K562 (cell line): ENCODE results near the gene SMG9. TPM values are rescaled to one million over a fixed set of nuclear protein-coding genes. Genes with fewer than 3 reads are reported as not detected.

Experiments used
- ATAC-seq: fragments of 200-7000 bp; cut with Tn5 transposase; 3 replicates; pipeline ENCODE4 v1.9.1; 2020; ENCODE audit warnings: moderate library complexity
- BruUV-seq: library from RNA; stranded (reverse); fragments of 400-500 nt; replicated peaks from 2 replicates; lab custom pipeline; 2021; lab: Mats Ljungman, UMichigan
- CTCF ChIA-PET: fragments of 300-600 bp; formaldehyde crosslinking; extraction: SDS; loops from one replicate; lab custom pipeline; 2021; ENCODE audit warnings: low intra/inter-chr PET ratio; lab: Yijun Ruan, JAX
- POLR2A ChIA-PET: fragments of 300-600, 350-650 bp; sonication (Branson Sonifier 250); formaldehyde crosslinking; extraction: SDS; loops from one replicate; lab custom pipeline; 2021; ENCODE audit warnings: antibody characterized with exemption, inconsistent platforms; lab: Yijun Ruan, JAX
- DNase-seq, 4 experiments: peaks; one replicate each; pipeline versions ENCODE4 v3.0.0 to v3.0.0-alpha.2; 2011 to 2018; ENCODE audit warnings: low spot score in 3 of 4, mixed read lengths in 3 of 4; ENCODE audit errors: extremely low read depth in 1 of 4
- FAIRE-seq: peaks from 2 replicates; lab custom pipeline; 2011; peaks lifted over from hg19 to GRCh38; lab: Jason Lieb, UNC
- H2AFZ ChIP-seq: 2 replicates; pipeline ENCODE4 v1.6.0; 2011; ENCODE audit warnings: low read depth, low read length, control low read depth, inconsistent platforms
- H3K27ac ChIP-seq: fragments of 200-600 bp; 3 replicates; pipeline ENCODE4 v1.8.0; 2011; ENCODE audit warnings: low read depth, mild to moderate bottlenecking, control low read depth, inconsistent platforms, low read length, moderate library complexity, mixed read lengths; ENCODE audit errors: extremely low read depth
- H3K27me3 ChIP-seq, 2 experiments: fragments of 300-600 bp in 1 of 2; 2 replicates in 1 of 2; 3 replicates in 1 of 2; pipeline versions ENCODE4 v1.6.0 to v1.8.0; 2011; ENCODE audit warnings: inconsistent platforms in 2 of 2, low read length in 2 of 2, mild to moderate bottlenecking in 1 of 2, mixed read lengths in 1 of 2, moderate library complexity in 1 of 2; ENCODE audit not compliant: control insufficient read depth in 2 of 2, insufficient read depth in 2 of 2
- H3K36me3 ChIP-seq: fragments of 300-600 bp; 3 replicates; pipeline ENCODE4 v1.8.0; 2011; ENCODE audit warnings: mild to moderate bottlenecking, low read length, inconsistent platforms; ENCODE audit not compliant: control insufficient read depth, insufficient read depth
- H3K4me1 ChIP-seq, 2 experiments: fragments of 200-600 bp in 1 of 2; replicated peaks in 1 of 2; 2 replicates in 1 of 2; 3 replicates in 1 of 2; pipeline versions ENCODE4 v1.5.1 to v1.8.0; 2011; ENCODE audit warnings: inconsistent platforms in 2 of 2, low read length in 2 of 2, mild to moderate bottlenecking in 1 of 2, mixed read lengths in 1 of 2, moderate library complexity in 1 of 2; ENCODE audit not compliant: control insufficient read depth in 2 of 2, insufficient read depth in 2 of 2
- H3K4me2 ChIP-seq: 2 replicates; pipeline ENCODE4 v1.6.1; 2011; ENCODE audit warnings: low read length, control low read depth, inconsistent platforms, mixed read lengths; ENCODE audit not compliant: insufficient read depth
- H3K4me3 ChIP-seq: fragments of 200-600 bp; sonication (generic), shearing (Covaris generic); 2 replicates; pipeline ENCODE4 v1.5.1; 2016; ENCODE audit warnings: control low read depth, inconsistent platforms
- H3K79me2 ChIP-seq: fragments of 200-600 bp; 3 replicates; pipeline ENCODE4 v1.8.0; 2011; ENCODE audit warnings: low read length, inconsistent platforms; ENCODE audit not compliant: control insufficient read depth, insufficient read depth
- H3K9ac ChIP-seq, 2 experiments: 2 replicates each; pipeline versions ENCODE4 v1.6.0 to v1.6.1; 2011; ENCODE audit warnings: low read depth in 2 of 2, low read length in 2 of 2, control low read depth in 1 of 2, inconsistent platforms in 1 of 2, mild to moderate bottlenecking in 1 of 2, mixed read lengths in 1 of 2; ENCODE audit not compliant: insufficient read depth in 1 of 2
- H3K9me1 ChIP-seq: one replicate; pipeline ENCODE4 v1.6.0; 2011; ENCODE audit warnings: inconsistent platforms, mild to moderate bottlenecking, low read length, moderate library complexity; ENCODE audit not compliant: control insufficient read depth, insufficient read depth
- H3K9me3 ChIP-seq: replicated peaks from 2 replicates; pipeline ENCODE4 v1.5.1; 2011; ENCODE audit warnings: low read depth, low read length, inconsistent platforms; ENCODE audit not compliant: control insufficient read depth, insufficient read depth
- H4K20me1 ChIP-seq: replicated peaks from 2 replicates; pipeline ENCODE4 v1.6.1; 2011; ENCODE audit warnings: low read length, inconsistent platforms, mixed read lengths; ENCODE audit not compliant: control insufficient read depth, insufficient read depth
- ATF3 ChIP-seq, 2 experiments: fragments of 450-650 bp in 1 of 2; sonication (generic) in 1 of 2; formaldehyde crosslinking in 1 of 2; IDR thresholded peaks in 1 of 2; conservative IDR thresholded peaks in 1 of 2; 2 replicates each; pipeline versions ENCODE4 v1.6.1 to v1.8.1; 2016 to 2023; ENCODE audit warnings: mild to moderate bottlenecking in 2 of 2, moderate library complexity in 2 of 2, inconsistent platforms in 1 of 2, missing genetic modification reagents in 1 of 2
- C11orf30 ChIP-seq: fragments of 450-650 bp; IDR thresholded peaks from 2 replicates; pipeline ENCODE4 v1.6.1; 2016; ENCODE audit warnings: low read depth, mild to moderate bottlenecking
- CEBPG ChIP-seq, 3 experiments: fragments of 200-800 bp in 1 of 3; sonication (Bioruptor generic) in 1 of 3; sonication (generic) in 1 of 3; formaldehyde crosslinking in 1 of 3; IDR thresholded peaks in 2 of 3; conservative IDR thresholded peaks in 1 of 3; 2 replicates each; pipeline versions ENCODE4 v1.6.1 to v1.8.0; 2016 to 2022; ENCODE audit warnings: missing compliant biosample characterization in 2 of 3, missing genetic modification characterization in 2 of 3, mild to moderate bottlenecking in 1 of 3, missing genetic modification reagents in 1 of 3
- ESRRA ChIP-seq: fragments of 450-650 bp; IDR thresholded peaks from 2 replicates; pipeline ENCODE4 v1.6.1; 2014; ENCODE audit warnings: low read depth, mild to moderate bottlenecking, moderate library complexity, borderline replicate concordance
- HMBOX1 ChIP-seq: sonication (generic); IDR thresholded peaks from 2 replicates; pipeline ENCODE4 v1.6.1; 2016
- NFE2L1 ChIP-seq: fragments of 450-650 bp; IDR thresholded peaks from 2 replicates; pipeline ENCODE4 v1.6.1; 2016; ENCODE audit warnings: missing genetic modification characterization, low read depth, mild to moderate bottlenecking, missing compliant biosample characterization, moderate library complexity, borderline replicate concordance
- THRB ChIP-seq: fragments of 450-650 bp; formaldehyde crosslinking; conservative IDR thresholded peaks from 2 replicates; pipeline ENCODE4 v1.4.0; 2022; ENCODE audit warnings: mild to moderate bottlenecking, missing genetic modification characterization
- ZC3H4 ChIP-seq: sonication (generic); formaldehyde crosslinking; IDR thresholded peaks from 2 replicates; pipeline ENCODE4 v1.9.0; 2021; ENCODE audit warnings: missing genetic modification reagents, borderline replicate concordance
- ZNF121 ChIP-seq: sonication (generic); formaldehyde crosslinking; conservative IDR thresholded peaks from 2 replicates; pipeline ENCODE4 v1.8.0; 2022; ENCODE audit warnings: missing genetic modification reagents
- ZNF263 ChIP-seq: sonication (generic); formaldehyde crosslinking; IDR thresholded peaks from 2 replicates; pipeline ENCODE4 v1.8.0; 2022; ENCODE audit warnings: mild to moderate bottlenecking, missing genetic modification reagents, borderline replicate concordance
- WGBS: fragments of 100-300 bp; shearing (Covaris generic); methylation state at CpG from one replicate; pipeline ENCODE4 v1.1.6; 2016; ENCODE audit warnings: low coverage, mixed read lengths; ENCODE audit not compliant: insufficient coverage; ENCODE audit errors: missing lambda C conversion rate; 5-methylcytosine and 5-hydroxymethylcytosine counted together
- in situ Hi-C: fragments of 300-500 bp; cut with MboI; formaldehyde crosslinking; loops from 4 replicates; pipeline ENCODE4 v1.15.0; 2018; ENCODE audit warnings: inconsistent platforms, mixed read lengths
- intact Hi-C: fragments of 100-400 bp; cut with micrococcal nuclease; formaldehyde crosslinking; loops from 2 replicates; pipeline ENCODE4 v1.14.2; 2022
- polyA plus RNA-seq, 8 experiments: library from polyadenylated mRNA; depleted of rRNA in 4 of 8; stranded (reverse) in 5 of 8; unstranded in 3 of 8; fragments of >200 nt; fragmentation: Nextera tagmentation in 2 of 8; fragmentation: Illumina TruSeq in 1 of 8; extraction: Ambion mirVana in 2 of 8; extraction: Trizol in 1 of 8; gene quantifications; 2 replicates each; pipeline versions ENCODE4 v1.2.1 to v1.2.3, GENCODE V29; 2011 to 2014; ENCODE audit warnings: inconsistent platforms in 1 of 8, missing spikeins in 1 of 8
- total RNA-seq, 7 experiments: library from RNA; depleted of rRNA in 6 of 7; stranded (reverse); fragments of >200 nt in 6 of 7; fragmentation: Illumina TruSeq in 2 of 7; extraction: Trizol in 2 of 7; gene quantifications; 2 replicates each; pipeline versions ENCODE4 v1.2.1 to v1.2.3, GENCODE V29; 2011 to 2021; ENCODE audit warnings: low replicate concordance in 1 of 7
- TF ChIP-seq, protein P1 (sequence below), 2 experiments: IDR thresholded peaks in 1 of 2; conservative IDR thresholded peaks in 1 of 2; 2 replicates each; pipeline ENCODE4 v1.6.1; 2016; ENCODE audit warnings: low read depth in 2 of 2, mild to moderate bottlenecking in 1 of 2, missing compliant biosample characterization in 1 of 2, missing genetic modification characterization in 1 of 2, moderate library complexity in 1 of 2

Gene SMG9
- total and polyA plus RNA-seq, 9 of the 15 experiments (the other 6 are each of a cell fraction or from before 2014, with no cell fraction given): 1.7 to 79.7 (median 40.2) TPM

DNA sequence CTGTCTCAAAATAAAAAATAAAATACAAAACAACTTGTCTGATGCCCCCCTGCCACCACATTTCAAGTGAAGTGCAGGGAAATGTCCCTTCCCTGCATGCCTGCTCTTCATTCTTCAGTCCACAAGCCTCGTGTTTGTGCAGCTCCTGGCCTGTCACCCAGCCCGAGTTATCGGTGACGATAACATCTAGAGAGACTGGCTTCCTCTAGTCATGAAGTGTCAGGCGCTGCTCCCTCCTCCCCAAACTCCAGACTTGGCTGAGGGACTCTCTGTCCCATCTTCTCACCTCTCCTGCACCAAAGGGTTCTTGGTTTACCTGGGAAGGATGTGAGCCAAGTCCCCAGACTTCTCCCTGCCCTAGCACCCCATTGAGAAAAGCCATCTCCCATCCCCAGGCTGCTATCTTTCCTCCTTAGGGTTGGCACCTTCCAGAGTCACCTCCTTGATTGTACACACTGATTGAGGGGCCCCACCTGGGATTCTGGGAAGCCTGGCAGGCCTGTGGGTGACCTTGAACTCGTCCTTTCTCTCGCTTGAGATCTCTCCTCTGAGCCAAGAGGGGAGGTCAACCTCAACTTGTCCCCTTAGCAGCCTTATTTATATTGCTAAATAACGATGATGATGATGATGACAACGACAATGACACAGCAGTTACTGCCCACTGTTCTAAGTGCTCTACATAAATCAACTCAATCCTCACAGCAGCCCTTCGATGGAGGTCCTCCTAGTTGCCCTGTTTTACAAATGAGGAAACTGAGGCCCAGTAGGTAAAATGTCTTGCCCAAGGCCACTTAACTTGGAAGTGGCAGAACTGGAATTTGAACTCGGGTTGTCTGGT lies 71.7 kb downstream of the SMG9 start:
- Histone ChIP-seq H3K9me3 (no peaks in the 10 kb centered on the region), H3K27me3 (no peaks in the 10 kb centered on the region), H2AFZ (no peak overlapping the region), H3K36me3 (no peaks in the 10 kb centered on the region), H3K4me3 (no peak overlapping the region), H4K20me1 (no peaks in the 10 kb centered on the region), H3K4me1 (peaks cover 12% of the 10 kb centered on the region in 2 experiments), H3K9ac (peak overlapping the region in 1 of 2 experiments; percentile 24; a peak in 1 of 4 replicates), H3K9me1 (no peaks in the 10 kb centered on the region), H3K4me2 (no peak overlapping the region; the same call in 1 of the 2 replicates), H3K27ac (no peak overlapping the region), H3K79me2 (no peaks in the 10 kb centered on the region)
- POLR2A ChIA-PET: interaction anchor here (0.6 to 0.7 kb wide), 2 partner anchors 38 to 41 kb away, joined by 3 read pairs; no protein-coding TSS in a partner anchor
- peak; percentile 61 for ATAC-seq
- in situ Hi-C loops: no loop called here
- intact Hi-C loops: no loop called here
- 6% methylated on average over 11 of the region's 11 CpGs for WGBS
- CTCF ChIA-PET: no interaction called here
- no peak for FAIRE-seq
- peak in 3 of 4 experiments; percentile 21 to 41 (median 29) for DNase-seq
- BruUV-seq: no TSS peak
- TF ChIP-seq ZC3H4 (CRISPR knock-in tag): no peak
- TF ChIP-seq ATF3 (IDR thresholded peaks at IDR 0.05): peak; percentile 50; the same call in 1 of the 2 replicates
- TF ChIP-seq ATF3 (CRISPR knock-in tag; conservative IDR thresholded peaks at IDR 0.05): no peak
- TF ChIP-seq, protein P1, sequence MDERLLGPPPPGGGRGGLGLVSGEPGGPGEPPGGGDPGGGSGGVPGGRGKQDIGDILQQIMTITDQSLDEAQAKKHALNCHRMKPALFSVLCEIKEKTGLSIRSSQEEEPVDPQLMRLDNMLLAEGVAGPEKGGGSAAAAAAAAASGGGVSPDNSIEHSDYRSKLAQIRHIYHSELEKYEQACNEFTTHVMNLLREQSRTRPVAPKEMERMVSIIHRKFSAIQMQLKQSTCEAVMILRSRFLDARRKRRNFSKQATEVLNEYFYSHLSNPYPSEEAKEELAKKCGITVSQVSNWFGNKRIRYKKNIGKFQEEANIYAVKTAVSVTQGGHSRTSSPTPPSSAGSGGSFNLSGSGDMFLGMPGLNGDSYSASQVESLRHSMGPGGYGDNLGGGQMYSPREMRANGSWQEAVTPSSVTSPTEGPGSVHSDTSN (CRISPR knock-in tag; IDR thresholded peaks at IDR 0.05; ENCODE audit: low read depth): no peak
- TF ChIP-seq, protein P1 (tag; conservative IDR thresholded peaks at IDR 0.05; ENCODE audit: low read depth): peak; percentile 82
- no peak for TF ChIP-seq THRB
- peak; percentile 81; the same call in 1 of the 2 replicates for TF ChIP-seq ZNF263 (CRISPR knock-in tag)
- TF ChIP-seq ESRRA: peak; percentile 78
- TF ChIP-seq NFE2L1 (tag): peak; percentile 85
- TF ChIP-seq ZNF121 (CRISPR knock-in tag): no peak
- peak; percentile 65; the same call in 1 of the 2 replicates for TF ChIP-seq HMBOX1
- TF ChIP-seq C11orf30: peak; percentile 85
- no peak for TF ChIP-seq CEBPG (CRISPR knock-in tag; IDR thresholded peaks at IDR 0.05)
- TF ChIP-seq CEBPG (tag; conservative IDR thresholded peaks at IDR 0.05 in 1 of 2, IDR thresholded peaks at IDR 0.05 in 1 of 2): peak; percentile 24 to 57; a peak in 3 of 4 replicates
